B cell (primary cell): ENCODE results near the gene SLC25A21. TPM values are rescaled to one million over a fixed set of nuclear protein-coding genes. Genes with fewer than 3 reads are reported as not detected.

Source experiments
- ATAC-seq: fragments of 200-7000 bp; cut with Tn5 transposase; one replicate; pipeline ENCODE4 v1.10.0; 2021; ENCODE audit warnings: low read depth, mild to moderate bottlenecking, moderate number of reproducible peaks, moderate library complexity
- CTCF ChIA-PET: fragments of 350-600 bp; sonication (Branson Sonifier 250); formaldehyde crosslinking; loops from one replicate; lab custom pipeline; 2021; ENCODE audit warnings: antibody characterized with exemption, inconsistent platforms; lab: Charles Lee
- POLR2A ChIA-PET: fragments of 350-600 bp; sonication (Branson Sonifier 250); formaldehyde crosslinking; loops from one replicate; lab custom pipeline; 2021; ENCODE audit warnings: antibody characterized with exemption; lab: Charles Lee
- DNase-seq: peaks from one replicate; pipeline ENCODE4 v3.0.0; 2013
- H2AFZ ChIP-seq: 2 replicates; pipeline ENCODE4 v1.6.1; 2012; ENCODE audit warnings: mild to moderate bottlenecking, low read depth, low read length; ENCODE audit not compliant: insufficient read depth, poor library complexity, severe bottlenecking
- H3K27ac ChIP-seq, 2 donors: 1 replicate in 1 of 2; 2 replicates in 1 of 2; pipeline ENCODE4 v1.5.1; 2012 to 2013; ENCODE audit warnings: low read length in 2 of 2, mild to moderate bottlenecking in 2 of 2, moderate library complexity in 1 of 2
- H3K27me3 ChIP-seq, 4 experiments: fragments of 200-600 bp in 1 of 4; sonication (generic) in 1 of 4; replicated peaks in 1 of 4; 1 replicate in 2 of 4; 2 replicates in 2 of 4; pipeline versions ENCODE4 v1.6.1 to v1.7.0; 2013 to 2016; ENCODE audit warnings: low read length in 3 of 4, mild to moderate bottlenecking in 2 of 4, mixed read lengths in 1 of 4, moderate library complexity in 1 of 4; ENCODE audit not compliant: insufficient read depth in 4 of 4, control insufficient read depth in 3 of 4; ENCODE audit errors: control extremely low read depth in 1 of 4
- H3K36me3 ChIP-seq, 2 experiments: replicated peaks in 1 of 2; 1 replicate in 1 of 2; 2 replicates in 1 of 2; pipeline versions ENCODE4 v1.6.1 to v1.7.1; 2013; ENCODE audit warnings: low read length in 1 of 2; ENCODE audit not compliant: insufficient read depth in 2 of 2, control insufficient read depth in 1 of 2; ENCODE audit errors: control extremely low read depth in 1 of 2, extremely low read depth in 1 of 2
- H3K4me1 ChIP-seq, 2 donors: fragments of 200-600 bp in 1 of 2; sonication (generic) in 1 of 2; 1 replicate in 1 of 2; 2 replicates in 1 of 2; pipeline versions ENCODE4 v1.5.1 to v1.6.1; 2013 to 2017; ENCODE audit warnings: low read length in 2 of 2; ENCODE audit not compliant: control insufficient read depth in 2 of 2, insufficient read depth in 2 of 2
- H3K4me2 ChIP-seq: replicated peaks from 2 replicates; pipeline ENCODE3; 2012; ENCODE audit warnings: mild to moderate bottlenecking, low read depth, low read length; ENCODE audit not compliant: poor library complexity, severe bottlenecking
- H3K4me3 ChIP-seq, 5 experiments: fragments of 200-600 bp in 1 of 5; sonication (generic) in 1 of 5; 1 replicate in 3 of 5; 2 replicates in 2 of 5; pipeline versions ENCODE4 v1.5.1 to v1.7.0; 2011 to 2016; ENCODE audit warnings: low read length in 4 of 5, mild to moderate bottlenecking in 4 of 5, low read depth in 2 of 5, control low read depth in 1 of 5, moderate library complexity in 1 of 5; ENCODE audit not compliant: insufficient read depth in 1 of 5; ENCODE audit errors: control extremely low read depth in 1 of 5, extremely low read depth in 1 of 5
- H3K79me2 ChIP-seq: fragments of 200-600 bp; sonication (generic); one replicate; pipeline ENCODE4 v1.6.0; 2016; ENCODE audit warnings: low read length; ENCODE audit not compliant: control insufficient read depth, insufficient read depth
- H3K9ac ChIP-seq: fragments of 200-600 bp; sonication (generic); 2 replicates; pipeline ENCODE4 v1.6.1; 2017; ENCODE audit warnings: mild to moderate bottlenecking, low read length, moderate library complexity
- H3K9me3 ChIP-seq, 3 donors: one replicate each; pipeline versions ENCODE4 v1.6.1 to v1.7.1; 2013; ENCODE audit warnings: low read length in 2 of 3; ENCODE audit not compliant: control insufficient read depth in 2 of 3, insufficient read depth in 1 of 3; ENCODE audit errors: control extremely low read depth in 1 of 3
- H4K20me1 ChIP-seq: 2 replicates; pipeline ENCODE4 v1.6.0; 2012; ENCODE audit warnings: mild to moderate bottlenecking, low read length; ENCODE audit not compliant: insufficient read depth, control insufficient read depth, poor library complexity, severe bottlenecking
- H3K27ac Mint-ChIP-seq: one replicate; pipeline ENCODE4 v1.8.0; 2021; ENCODE audit warnings: mixed read lengths
- H3K27me3 Mint-ChIP-seq: one replicate; pipeline ENCODE4 v1.8.0; 2021; ENCODE audit warnings: mixed read lengths
- H3K4me1 Mint-ChIP-seq: one replicate; pipeline ENCODE4 v1.8.0; 2021; ENCODE audit warnings: mixed read lengths
- H3K4me3 Mint-ChIP-seq: one replicate; pipeline ENCODE4 v1.8.0; 2021; ENCODE audit warnings: mixed read lengths
- H3K9me3 Mint-ChIP-seq: one replicate; pipeline ENCODE4 v1.8.0; 2022; ENCODE audit warnings: mixed read lengths; ENCODE audit not compliant: insufficient read depth
- EZH2 ChIP-seq: IDR thresholded peaks from 2 replicates; pipeline ENCODE4 v1.6.1; 2012; ENCODE audit warnings: borderline replicate concordance, low read depth, mild to moderate bottlenecking, moderate library complexity, low read length; ENCODE audit not compliant: insufficient read depth, poor library complexity, severe bottlenecking
- WGBS: methylation state at CpG from one replicate; pipeline ENCODE4 v1.1.5; 2013; ENCODE audit warnings: missing lambda C conversion rate; ENCODE audit not compliant: insufficient coverage; 5-methylcytosine and 5-hydroxymethylcytosine counted together
- intact Hi-C: fragments of 100-400 bp; cut with micrococcal nuclease; formaldehyde crosslinking; loops from one replicate; pipeline ENCODE4 v1.10.0; 2022
- polyA plus RNA-seq: library from polyadenylated mRNA; depleted of rRNA; stranded (reverse); fragments of >200 nt; gene quantifications from 2 replicates; pipeline ENCODE4 v1.2.3, GENCODE V29; 2012
- total RNA-seq, 2 donors: library from RNA; stranded (reverse); fragments of 120-200 nt in 1 of 2; gene quantifications; 1 replicate in 1 of 2; 2 replicates in 1 of 2; pipeline versions ENCODE4 v1.2.3 to v1.2.4, GENCODE V29; 2013 to 2022
- TF ChIP-seq, protein P1 (sequence below): fragments of 200-600 bp; IDR thresholded peaks from one replicate; pipeline ENCODE4 v1.8.0; 2022; ENCODE audit warnings: antibody characterized with exemption, mild to moderate bottlenecking

The SLC25A21 gene
- total and polyA plus RNA-seq, 2 donors (not counting 1 experiment from before 2014, with no cell fraction given) = not detected

DNA sequence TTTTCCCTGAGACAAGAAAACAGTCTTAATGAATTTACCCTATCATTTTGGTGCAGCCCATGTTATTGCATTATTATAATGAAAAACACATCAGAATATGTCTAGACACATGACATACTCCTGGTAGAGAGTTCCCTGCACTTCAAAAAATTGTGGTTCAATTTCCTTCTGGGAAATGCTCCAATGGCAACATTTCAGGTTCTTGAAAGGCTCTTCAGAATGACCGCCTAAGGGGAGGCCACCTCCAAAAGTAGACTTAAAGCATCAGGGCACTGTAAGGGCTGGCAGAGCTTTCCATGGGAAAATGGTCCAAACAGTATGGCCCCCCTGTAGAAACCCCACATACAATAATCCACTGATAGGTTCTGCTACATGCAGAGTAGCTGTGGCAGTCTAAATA lies 110.7 kb downstream of the SLC25A21 start:
- intact Hi-C loops = no loop called here

DNA sequence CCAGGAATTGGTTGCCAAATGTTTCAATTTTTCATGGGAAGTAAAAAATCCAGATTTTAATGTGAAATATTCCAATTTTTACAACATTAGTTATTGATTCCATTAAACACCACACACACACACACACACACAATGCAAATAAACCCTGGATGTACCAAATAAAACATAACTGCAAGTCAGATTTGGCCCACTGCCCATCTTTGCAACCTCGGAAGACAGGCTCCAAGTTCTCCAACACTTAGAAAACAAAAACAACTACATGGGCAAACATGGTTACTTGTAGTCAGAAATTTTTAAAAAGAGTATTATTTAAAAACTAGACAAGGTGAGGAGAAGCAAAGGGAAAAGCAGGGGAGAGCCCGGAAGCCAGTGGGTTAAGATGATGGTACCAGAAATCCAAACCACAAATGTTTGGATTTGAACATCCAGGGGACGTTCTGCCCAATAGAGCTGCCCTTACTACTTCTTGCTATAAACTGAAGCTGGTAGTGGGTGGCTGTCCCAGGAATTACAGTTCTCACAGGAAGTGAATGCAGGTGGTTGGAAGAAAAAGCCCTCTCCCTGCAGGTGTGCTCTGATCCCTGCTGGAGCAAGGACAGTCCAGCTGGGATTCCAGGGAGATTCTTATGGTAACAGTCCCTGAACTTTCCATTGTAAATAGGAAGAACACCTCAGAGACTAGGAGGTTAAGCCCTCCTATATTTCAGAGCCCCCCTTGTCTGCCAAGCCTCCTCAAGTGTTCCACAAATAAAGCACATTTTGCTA lies 111.7 kb downstream of the SLC25A21 start:
- TF ChIP-seq EZH2 = no peak
- TF ChIP-seq, protein P1, sequence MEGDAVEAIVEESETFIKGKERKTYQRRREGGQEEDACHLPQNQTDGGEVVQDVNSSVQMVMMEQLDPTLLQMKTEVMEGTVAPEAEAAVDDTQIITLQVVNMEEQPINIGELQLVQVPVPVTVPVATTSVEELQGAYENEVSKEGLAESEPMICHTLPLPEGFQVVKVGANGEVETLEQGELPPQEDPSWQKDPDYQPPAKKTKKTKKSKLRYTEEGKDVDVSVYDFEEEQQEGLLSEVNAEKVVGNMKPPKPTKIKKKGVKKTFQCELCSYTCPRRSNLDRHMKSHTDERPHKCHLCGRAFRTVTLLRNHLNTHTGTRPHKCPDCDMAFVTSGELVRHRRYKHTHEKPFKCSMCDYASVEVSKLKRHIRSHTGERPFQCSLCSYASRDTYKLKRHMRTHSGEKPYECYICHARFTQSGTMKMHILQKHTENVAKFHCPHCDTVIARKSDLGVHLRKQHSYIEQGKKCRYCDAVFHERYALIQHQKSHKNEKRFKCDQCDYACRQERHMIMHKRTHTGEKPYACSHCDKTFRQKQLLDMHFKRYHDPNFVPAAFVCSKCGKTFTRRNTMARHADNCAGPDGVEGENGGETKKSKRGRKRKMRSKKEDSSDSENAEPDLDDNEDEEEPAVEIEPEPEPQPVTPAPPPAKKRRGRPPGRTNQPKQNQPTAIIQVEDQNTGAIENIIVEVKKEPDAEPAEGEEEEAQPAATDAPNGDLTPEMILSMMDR = no peak

More for the DNA sequence above, 110.7 kb downstream of the SLC25A21 start:
- no peak overlapping the region for H3K4me3 Mint-ChIP-seq
- H3K4me2 ChIP-seq = no peak overlapping the region
- TF ChIP-seq, protein P1 = no peak
- no peak for TF ChIP-seq EZH2
- no peak overlapping the region for H3K9ac ChIP-seq
- H3K4me3 ChIP-seq = no peak overlapping the region
- ChIA-PET POLR2A (no interaction called here), CTCF (no interaction called here)
- ATAC-seq (no peak), DNase-seq (no peak)
- no peaks in the 10 kb centered on the region for H3K27me3 ChIP-seq
- H3K36me3 ChIP-seq = no peaks in the 10 kb centered on the region
- no peaks in the 10 kb centered on the region for H3K4me1 Mint-ChIP-seq
- H3K27ac Mint-ChIP-seq = no peak overlapping the region
- no peak overlapping the region for H2AFZ ChIP-seq
- H3K79me2 ChIP-seq = no peaks in the 10 kb centered on the region
- no peaks in the 10 kb centered on the region for H3K9me3 ChIP-seq
- H4K20me1 ChIP-seq = no peaks in the 10 kb centered on the region
- no CpG with 5 or more reads among the region's 1 CpG for WGBS
- H3K4me1 ChIP-seq = no peaks in the 10 kb centered on the region
- no peak overlapping the region for H3K27ac ChIP-seq
- H3K27me3 Mint-ChIP-seq = no peaks in the 10 kb centered on the region
- no peaks in the 10 kb centered on the region for H3K9me3 Mint-ChIP-seq

More for the DNA sequence above, 111.7 kb downstream of the SLC25A21 start:
- H3K9me3 Mint-ChIP-seq = peaks cover 3% of the 10 kb centered on the region
- Histone ChIP-seq H3K27me3 (no peaks in the 10 kb centered on the region), H3K36me3 (no peaks in the 10 kb centered on the region), H3K4me2 (no peak overlapping the region), H4K20me1 (no peaks in the 10 kb centered on the region), H3K79me2 (no peaks in the 10 kb centered on the region), H3K4me3 (no peak overlapping the region), H3K4me1 (no peaks in the 10 kb centered on the region), H2AFZ (no peak overlapping the region), H3K9me3 (no peaks in the 10 kb centered on the region), H3K27ac (no peak overlapping the region), H3K9ac (no peak overlapping the region)
- H3K27ac Mint-ChIP-seq = no peak overlapping the region
- no peaks in the 10 kb centered on the region for H3K27me3 Mint-ChIP-seq
- no peaks in the 10 kb centered on the region for H3K4me1 Mint-ChIP-seq
- intact Hi-C loops = no loop called here
- DNase-seq = no peak
- no peak overlapping the region for H3K4me3 Mint-ChIP-seq
- POLR2A ChIA-PET = no interaction called here
- 100% methylated on average over 1 of the region's 3 CpGs for WGBS
- CTCF ChIA-PET = no interaction called here
- ATAC-seq = no peak
